T follicular helper cell (primary cell): Measurements from ENCODE around the gene PTPRJ.
A peak's percentile ranks its signal among the peaks of the same experiment; 100 is the strongest.
"Not testable (repeated sequence)": the region's sequence is repeated elsewhere in the genome, so short reads cannot be mapped to it uniquely, and the experiment has no call there.

Source experiments
- DNase-seq: peaks from one replicate; pipeline ENCODE4 v3.0.0-alpha.2; 2020; ENCODE audit warnings: low read depth
- total RNA-seq, 2 experiments: gene quantifications; one replicate each; lab custom pipeline; 2026; lab: John Stamatoyannopoulos, UW

Gene PTPRJ
- total RNA-seq = 86.5 to 141 reads per million in 2 experiments

- peak; percentile 49 for DNase-seq
Observed at GRCh38 chr11:47980088-47980906, at the start of gene PTPRJ. Gene PTPRJ (plus strand): TSS chr11:47980559. CDS start chr11:47980913, 354 bp downstream.

GRCh38 chr11:47932544-47932943 lies 47.8 kb upstream of the PTPRJ start:
- DNase-seq = no peak

- DNase-seq = not testable (repeated sequence)
Observed at GRCh38 chr11:47933797-47934196, 46.6 kb upstream of the PTPRJ start.

GRCh38 chr11:47938791-47939560 lies 41.4 kb upstream of the PTPRJ start:
- no peak for DNase-seq

- no peak for DNase-seq
Observed at GRCh38 chr11:47940904-47941649, 39.3 kb upstream of the PTPRJ start.

GRCh38 chr11:47941907-47942558 lies 38.3 kb upstream of the PTPRJ start:
- DNase-seq = no peak

GRCh38 chr11:47943721-47944586 lies 36.4 kb upstream of the PTPRJ start:
- DNase-seq = no peak

GRCh38 chr11:47944632-47945031 lies 35.7 kb upstream of the PTPRJ start:
- no peak for DNase-seq

GRCh38 chr11:47946682-47947559 lies 33.4 kb upstream of the PTPRJ start:
- DNase-seq = no peak

GRCh38 chr11:47948137-47948536 lies 32.2 kb upstream of the PTPRJ start:
- no peak for DNase-seq

- DNase-seq = not testable (repeated sequence)
Observed at GRCh38 chr11:47949001-47949675, 31.2 kb upstream of the PTPRJ start.

GRCh38 chr11:47950396-47950795 lies 30.0 kb upstream of the PTPRJ start:
- peak; percentile 7 for DNase-seq

- DNase-seq = not testable (repeated sequence)
Observed at GRCh38 chr11:47951504-47951903, 28.9 kb upstream of the PTPRJ start.

GRCh38 chr11:47955061-47955755 lies 25.2 kb upstream of the PTPRJ start:
- no peak for DNase-seq

GRCh38 chr11:47960015-47960414 lies 20.3 kb upstream of the PTPRJ start:
- DNase-seq = no peak

GRCh38 chr11:47961383-47961782 lies 19.0 kb upstream of the PTPRJ start:
- no peak for DNase-seq

GRCh38 chr11:47964546-47964945 lies 15.8 kb upstream of the PTPRJ start:
- no peak for DNase-seq
